Naive thymus-derived CD4-positive, alpha-beta T cell (primary cell): Measurements from ENCODE around the gene RBBP8NL. TPM values are rescaled to one million over a fixed set of nuclear protein-coding genes. Genes with fewer than 3 reads are reported as not detected.

Experiments
- ATAC-seq: fragments of 150-1000 bp; cut with Tn5 transposase; 2 replicates; pipeline ENCODE4 v1.10.0; 2021; ENCODE audit warnings: mild to moderate bottlenecking, moderate library complexity
- CTCF ChIA-PET: fragments of 350-600 bp; sonication (Branson Sonifier 250); formaldehyde crosslinking; loops from one replicate; lab custom pipeline; 2021; ENCODE audit warnings: antibody characterized with exemption; lab: Charles Lee
- POLR2A ChIA-PET: fragments of 350-600 bp; sonication (Branson Sonifier 250); formaldehyde crosslinking; loops from one replicate; lab custom pipeline; 2021; ENCODE audit warnings: antibody characterized with exemption, inconsistent platforms; lab: Charles Lee
- DNase-seq, 9 donors: peaks; one replicate each; pipeline versions ENCODE4 v3.0.0 to v3.0.0-alpha.2; 2020 to 2022; ENCODE audit warnings: mixed read lengths in 1 of 9
- H3K27ac ChIP-seq: one replicate; pipeline ENCODE4 v1.7.0; 2013; ENCODE audit warnings: mild to moderate bottlenecking, low read depth, low read length, moderate library complexity
- H3K27me3 ChIP-seq, 2 donors: one replicate each; pipeline ENCODE4 v1.7.0; 2013; ENCODE audit warnings: low read length in 2 of 2, mild to moderate bottlenecking in 2 of 2, moderate library complexity in 2 of 2; ENCODE audit not compliant: control insufficient read depth in 2 of 2, insufficient read depth in 2 of 2
- H3K36me3 ChIP-seq, 3 experiments: 1 replicate in 2 of 3; 2 replicates in 1 of 3; pipeline ENCODE4 v1.7.0; 2013; ENCODE audit warnings: low read length in 3 of 3, mild to moderate bottlenecking in 3 of 3, moderate library complexity in 1 of 3; ENCODE audit not compliant: insufficient read depth in 3 of 3, control insufficient read depth in 2 of 3
- H3K4me1 ChIP-seq, 2 donors: one replicate each; pipeline ENCODE4 v1.7.0; 2013; ENCODE audit warnings: low read length in 2 of 2, mild to moderate bottlenecking in 2 of 2, moderate library complexity in 1 of 2; ENCODE audit not compliant: control insufficient read depth in 2 of 2, insufficient read depth in 2 of 2
- H3K4me3 ChIP-seq: 2 replicates; pipeline ENCODE4 v1.7.0; 2013; ENCODE audit warnings: mild to moderate bottlenecking, low read length
- H3K9me3 ChIP-seq, 3 experiments: 1 replicate in 2 of 3; 2 replicates in 1 of 3; pipeline ENCODE4 v1.7.0; 2013; ENCODE audit warnings: low read length in 3 of 3; ENCODE audit not compliant: control insufficient read depth in 2 of 3
- H3K27ac Mint-ChIP-seq, 9 donors: one replicate each; pipeline ENCODE4 v1.8.0; 2020 to 2022; ENCODE audit warnings: mixed read lengths in 9 of 9, mild to moderate bottlenecking in 8 of 9, moderate library complexity in 5 of 9, inconsistent platforms in 2 of 9
- H3K27me3 Mint-ChIP-seq, 5 donors: one replicate each; pipeline ENCODE4 v1.8.0; 2021 to 2022; ENCODE audit warnings: mixed read lengths in 5 of 5, mild to moderate bottlenecking in 1 of 5
- H3K36me3 Mint-ChIP-seq, 5 donors: one replicate each; pipeline ENCODE4 v1.8.0; 2020 to 2022; ENCODE audit warnings: mixed read lengths in 5 of 5, mild to moderate bottlenecking in 3 of 5, inconsistent platforms in 1 of 5
- H3K4me1 Mint-ChIP-seq, 7 donors: one replicate each; pipeline ENCODE4 v1.8.0; 2020 to 2022; ENCODE audit warnings: mixed read lengths in 7 of 7, mild to moderate bottlenecking in 3 of 7, inconsistent platforms in 1 of 7
- H3K4me3 Mint-ChIP-seq, 10 donors: one replicate each; pipeline ENCODE4 v1.8.0; 2020 to 2022; ENCODE audit warnings: mild to moderate bottlenecking in 10 of 10, mixed read lengths in 10 of 10, moderate library complexity in 6 of 10, inconsistent platforms in 2 of 10
- H3K9me3 Mint-ChIP-seq, 11 donors: one replicate each; pipeline ENCODE4 v1.8.0; 2020 to 2022; ENCODE audit warnings: mixed read lengths in 11 of 11, mild to moderate bottlenecking in 4 of 11, inconsistent platforms in 1 of 11, moderate library complexity in 1 of 11
- intact Hi-C, 2 donors: fragments of 100-400 bp; cut with micrococcal nuclease; formaldehyde crosslinking; loops; one replicate each; pipeline ENCODE4 v1.15.1; 2023
- polyA plus RNA-seq, 2 donors: library from polyadenylated mRNA; unstranded; fragments of 300-500 nt; fragmentation: Illumina TruSeq; gene quantifications; one replicate each; pipeline ENCODE4 v1.2.3, GENCODE V29; 2021
- total RNA-seq, 6 experiments: library from RNA in 5 of 6; stranded (reverse) in 5 of 6; gene quantifications; 1 replicate in 5 of 6; 2 replicates in 1 of 6; pipeline ENCODE4 v1.2.3 and lab custom pipeline; 2021 to 2026

Gene RBBP8NL
- total and polyA plus RNA-seq, 7 experiments from 2014 or later = not detected

GRCh38 chr20:62430866-62431447 lies 3.6 kb upstream of the RBBP8NL start:
- H3K4me3 Mint-ChIP-seq = no peak overlapping the region
- ATAC-seq (no peak), DNase-seq (no peak)
- no peak overlapping the region for H3K4me3 ChIP-seq
- POLR2A ChIA-PET = no interaction called here
- H3K27me3 ChIP-seq = no peaks in the 10 kb centered on the region
- H3K4me1 ChIP-seq = no peaks in the 10 kb centered on the region
- H3K36me3 ChIP-seq = no peaks in the 10 kb centered on the region
- H3K27me3 Mint-ChIP-seq = peaks cover 14 to 31% (median 22%) of the 10 kb centered on the region in 5 donors
- peaks cover 0 to 1% (median 0%) of the 10 kb centered on the region in 7 donors for H3K4me1 Mint-ChIP-seq
- no peaks in the 10 kb centered on the region for H3K9me3 ChIP-seq
- CTCF ChIA-PET = no interaction called here
- H3K27ac ChIP-seq = no peak overlapping the region
- H3K9me3 Mint-ChIP-seq = no peaks in the 10 kb centered on the region
- peak overlapping the region in 1 of 9 donors; percentile 22 for H3K27ac Mint-ChIP-seq
- H3K36me3 Mint-ChIP-seq = no peaks in the 10 kb centered on the region
- intact Hi-C loops = no loop called here

- ATAC-seq (no peak), DNase-seq (no peak)
- Histone ChIP-seq H3K36me3 (no peaks in the 10 kb centered on the region), H3K9me3 (no peaks in the 10 kb centered on the region), H3K27me3 (no peaks in the 10 kb centered on the region), H3K4me3 (no peak overlapping the region), H3K27ac (no peak overlapping the region), H3K4me1 (no peaks in the 10 kb centered on the region)
- Mint-ChIP-seq H3K27ac (no peak overlapping the region), H3K27me3 (peaks cover 14 to 26% (median 18%) of the 10 kb centered on the region in 5 donors), H3K9me3 (no peaks in the 10 kb centered on the region), H3K4me1 (peaks cover 0 to 1% (median 0%) of the 10 kb centered on the region in 7 donors), H3K4me3 (no peak overlapping the region), H3K36me3 (no peaks in the 10 kb centered on the region)
- intact Hi-C loops = no loop called here
- CTCF ChIA-PET = no interaction called here
- POLR2A ChIA-PET = no interaction called here
Measured at GRCh38 chr20:62430311-62430853, 3.0 kb upstream of the RBBP8NL start.

- no peak overlapping the region for H3K27ac ChIP-seq
- H3K36me3 Mint-ChIP-seq = no peaks in the 10 kb centered on the region
- POLR2A ChIA-PET = no interaction called here
- CTCF ChIA-PET = no interaction called here
- H3K9me3 ChIP-seq = no peaks in the 10 kb centered on the region
- H3K4me3 Mint-ChIP-seq = no peak overlapping the region
- H3K27me3 Mint-ChIP-seq = peaks cover 11 to 23% (median 15%) of the 10 kb centered on the region in 5 donors
- H3K4me1 Mint-ChIP-seq = peaks cover 0 to 1% (median 0%) of the 10 kb centered on the region in 7 donors
- ATAC-seq (no peak), DNase-seq (no peak)
- H3K4me1 ChIP-seq = no peaks in the 10 kb centered on the region
- intact Hi-C loops = no loop called here
- H3K9me3 Mint-ChIP-seq = no peaks in the 10 kb centered on the region
- no peak overlapping the region for H3K27ac Mint-ChIP-seq
- no peak overlapping the region for H3K4me3 ChIP-seq
- H3K27me3 ChIP-seq = no peaks in the 10 kb centered on the region
- no peaks in the 10 kb centered on the region for H3K36me3 ChIP-seq
Measured at GRCh38 chr20:62429455-62430310, 2.3 kb upstream of the RBBP8NL start.

GRCh38 chr20:62428396-62429295 lies 1.3 kb upstream of the RBBP8NL start:
- ATAC-seq (no peak), DNase-seq (no peak)
- Mint-ChIP-seq H3K27me3 (peaks cover under 1 to 14% (median 8%) of the 10 kb centered on the region in 5 donors), H3K4me3 (no peak overlapping the region), H3K27ac (peak overlapping the region in 1 of 9 donors; percentile 36), H3K9me3 (no peaks in the 10 kb centered on the region), H3K4me1 (peaks cover 0 to 1% (median 0%) of the 10 kb centered on the region in 7 donors), H3K36me3 (no peaks in the 10 kb centered on the region)
- POLR2A ChIA-PET = no interaction called here
- intact Hi-C loops = no loop called here
- H3K9me3 ChIP-seq = no peaks in the 10 kb centered on the region
- H3K4me1 ChIP-seq = no peaks in the 10 kb centered on the region
- H3K36me3 ChIP-seq = no peaks in the 10 kb centered on the region
- no peaks in the 10 kb centered on the region for H3K27me3 ChIP-seq
- CTCF ChIA-PET = no interaction called here
- no peak overlapping the region for H3K4me3 ChIP-seq
- H3K27ac ChIP-seq = no peak overlapping the region

- H3K36me3 Mint-ChIP-seq = no peaks in the 10 kb centered on the region
- DNase-seq (no peak), ATAC-seq (no peak)
- no peak overlapping the region for H3K27ac Mint-ChIP-seq
- Histone ChIP-seq H3K9me3 (no peaks in the 10 kb centered on the region), H3K27ac (no peak overlapping the region), H3K4me1 (no peaks in the 10 kb centered on the region), H3K27me3 (no peaks in the 10 kb centered on the region), H3K36me3 (no peaks in the 10 kb centered on the region), H3K4me3 (no peak overlapping the region)
- no peaks in the 10 kb centered on the region for H3K9me3 Mint-ChIP-seq
- POLR2A ChIA-PET = no interaction called here
- peaks cover 0 to 1% (median 0%) of the 10 kb centered on the region in 7 donors for H3K4me1 Mint-ChIP-seq
- CTCF ChIA-PET = no interaction called here
- intact Hi-C loops = no loop called here
- no peak overlapping the region for H3K4me3 Mint-ChIP-seq
- H3K27me3 Mint-ChIP-seq = peaks cover 0 to 7% (median 5%) of the 10 kb centered on the region in 5 donors
Measured at GRCh38 chr20:62428002-62428372, 648 bp upstream of the RBBP8NL start.

GRCh38 chr20:62426699-62427131 lies 624 bp downstream of the RBBP8NL start:
- Mint-ChIP-seq H3K27me3 (peaks cover 0 to 7% (median 5%) of the 10 kb centered on the region in 5 donors), H3K27ac (no peak overlapping the region), H3K4me3 (no peak overlapping the region), H3K36me3 (no peaks in the 10 kb centered on the region), H3K4me1 (peaks cover 0 to 1% (median 0%) of the 10 kb centered on the region in 7 donors), H3K9me3 (no peaks in the 10 kb centered on the region)
- no peak overlapping the region for H3K27ac ChIP-seq
- no peaks in the 10 kb centered on the region for H3K36me3 ChIP-seq
- no peaks in the 10 kb centered on the region for H3K9me3 ChIP-seq
- no peak for ATAC-seq
- no peak for DNase-seq
- CTCF ChIA-PET = interaction anchor here (0.7 kb wide), 1 partner anchor 81 kb away, joined by 3 read pairs; no protein-coding TSS in a partner anchor
- POLR2A ChIA-PET = interaction anchor here (0.5 kb wide), 1 partner anchor 371 kb away, joined by 3 read pairs; no protein-coding TSS in a partner anchor
- H3K27me3 ChIP-seq = no peaks in the 10 kb centered on the region
- H3K4me3 ChIP-seq = no peak overlapping the region
- intact Hi-C loops = no loop called here
- no peaks in the 10 kb centered on the region for H3K4me1 ChIP-seq
